ENCODE results near the gene SCN5A. TPM values are rescaled to one million over a fixed set of nuclear protein-coding genes. Genes with fewer than 3 reads are reported as not detected.

SCN5A gene
- total RNA-seq, 1 donor from 2014 or later, result not detected

DNA sequence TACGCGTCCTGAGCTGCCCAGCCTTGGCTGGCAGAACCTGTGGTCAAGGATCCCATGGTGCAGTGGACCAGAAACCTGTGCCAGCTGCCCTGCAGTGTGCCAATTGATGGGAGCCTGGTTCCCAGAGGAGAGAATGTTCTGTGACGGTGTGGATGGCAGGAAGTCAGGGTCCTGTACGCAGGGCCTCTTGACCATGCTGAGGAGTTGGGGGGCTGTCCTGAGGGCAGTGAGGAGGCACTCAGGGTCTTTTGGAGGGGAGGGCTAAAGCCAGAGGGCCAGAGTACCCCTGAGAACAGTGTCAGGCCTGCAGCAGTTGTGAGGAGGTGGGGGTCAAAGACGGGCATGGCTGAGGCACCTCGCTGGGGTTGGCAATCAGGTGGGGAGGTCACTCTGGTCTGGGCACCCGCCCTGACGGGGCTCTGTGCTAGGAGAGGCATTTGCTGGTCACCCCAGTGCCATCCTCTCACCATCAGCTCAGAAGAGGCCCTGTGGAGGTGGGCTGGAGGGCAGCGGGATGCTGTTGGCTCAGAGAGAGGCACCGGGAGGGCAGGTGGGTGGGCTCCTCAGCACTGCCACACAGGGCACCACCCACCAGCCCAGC is 61.0 kb downstream of the SCN5A start:
- TF ChIP-seq, protein P1, sequence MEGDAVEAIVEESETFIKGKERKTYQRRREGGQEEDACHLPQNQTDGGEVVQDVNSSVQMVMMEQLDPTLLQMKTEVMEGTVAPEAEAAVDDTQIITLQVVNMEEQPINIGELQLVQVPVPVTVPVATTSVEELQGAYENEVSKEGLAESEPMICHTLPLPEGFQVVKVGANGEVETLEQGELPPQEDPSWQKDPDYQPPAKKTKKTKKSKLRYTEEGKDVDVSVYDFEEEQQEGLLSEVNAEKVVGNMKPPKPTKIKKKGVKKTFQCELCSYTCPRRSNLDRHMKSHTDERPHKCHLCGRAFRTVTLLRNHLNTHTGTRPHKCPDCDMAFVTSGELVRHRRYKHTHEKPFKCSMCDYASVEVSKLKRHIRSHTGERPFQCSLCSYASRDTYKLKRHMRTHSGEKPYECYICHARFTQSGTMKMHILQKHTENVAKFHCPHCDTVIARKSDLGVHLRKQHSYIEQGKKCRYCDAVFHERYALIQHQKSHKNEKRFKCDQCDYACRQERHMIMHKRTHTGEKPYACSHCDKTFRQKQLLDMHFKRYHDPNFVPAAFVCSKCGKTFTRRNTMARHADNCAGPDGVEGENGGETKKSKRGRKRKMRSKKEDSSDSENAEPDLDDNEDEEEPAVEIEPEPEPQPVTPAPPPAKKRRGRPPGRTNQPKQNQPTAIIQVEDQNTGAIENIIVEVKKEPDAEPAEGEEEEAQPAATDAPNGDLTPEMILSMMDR (IDR thresholded peaks at IDR 0.05; ENCODE audit: insufficient read depth, low read length, severe bottlenecking), result no peak
- Histone ChIP-seq H3K27me3 (ENCODE audit: control insufficient read depth, insufficient read depth, low read length) (no peaks in the 10 kb centered on the region), H3K4me3 (ENCODE audit: low read depth, low read length) (no peak overlapping the region), H3K36me3 (ENCODE audit: control insufficient read depth, insufficient read depth, low read length) (no peaks in the 10 kb centered on the region)
- DNase-seq (ENCODE audit: low read depth), result no peak
- FAIRE-seq, result no peak

DNA sequence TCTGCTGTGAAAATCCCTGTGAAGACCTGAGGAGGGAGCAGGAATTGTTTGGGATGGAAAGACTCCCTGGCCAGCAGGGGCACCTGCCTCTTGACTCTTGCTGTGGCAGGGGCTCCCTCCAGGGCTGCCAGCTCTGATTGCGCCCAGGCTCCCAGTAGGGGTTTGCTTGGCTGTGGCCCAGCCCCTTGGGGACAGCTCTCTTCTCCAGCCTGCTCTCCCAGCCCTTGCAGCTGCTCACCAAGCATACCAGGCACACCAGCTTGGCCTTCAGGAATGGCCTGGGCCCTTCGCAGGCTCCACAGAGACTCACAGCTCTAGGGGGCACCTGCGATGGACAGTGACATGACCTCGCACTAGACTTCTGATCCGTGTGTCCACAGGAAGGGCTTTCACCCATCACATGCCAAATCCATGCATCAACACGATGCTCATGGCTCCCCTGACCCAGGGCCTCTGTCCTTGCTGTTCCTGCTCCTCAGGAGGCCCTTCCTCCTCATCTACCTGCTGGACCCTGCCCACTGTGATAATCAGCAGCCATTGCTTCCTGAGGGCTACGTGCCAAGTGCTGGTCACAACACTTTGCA is 61.8 kb downstream of the SCN5A start:
- no peaks in the 10 kb centered on the region for H3K36me3 ChIP-seq (ENCODE audit: control insufficient read depth, insufficient read depth, low read length)
- no peak for FAIRE-seq
- DNase-seq (ENCODE audit: low read depth), result no peak
- H3K4me3 ChIP-seq (ENCODE audit: low read depth, low read length), result no peak overlapping the region
- TF ChIP-seq, protein P1 (IDR thresholded peaks at IDR 0.05; ENCODE audit: insufficient read depth, low read length, severe bottlenecking), result no peak
- H3K27me3 ChIP-seq (ENCODE audit: control insufficient read depth, insufficient read depth, low read length), result no peaks in the 10 kb centered on the region

DNA sequence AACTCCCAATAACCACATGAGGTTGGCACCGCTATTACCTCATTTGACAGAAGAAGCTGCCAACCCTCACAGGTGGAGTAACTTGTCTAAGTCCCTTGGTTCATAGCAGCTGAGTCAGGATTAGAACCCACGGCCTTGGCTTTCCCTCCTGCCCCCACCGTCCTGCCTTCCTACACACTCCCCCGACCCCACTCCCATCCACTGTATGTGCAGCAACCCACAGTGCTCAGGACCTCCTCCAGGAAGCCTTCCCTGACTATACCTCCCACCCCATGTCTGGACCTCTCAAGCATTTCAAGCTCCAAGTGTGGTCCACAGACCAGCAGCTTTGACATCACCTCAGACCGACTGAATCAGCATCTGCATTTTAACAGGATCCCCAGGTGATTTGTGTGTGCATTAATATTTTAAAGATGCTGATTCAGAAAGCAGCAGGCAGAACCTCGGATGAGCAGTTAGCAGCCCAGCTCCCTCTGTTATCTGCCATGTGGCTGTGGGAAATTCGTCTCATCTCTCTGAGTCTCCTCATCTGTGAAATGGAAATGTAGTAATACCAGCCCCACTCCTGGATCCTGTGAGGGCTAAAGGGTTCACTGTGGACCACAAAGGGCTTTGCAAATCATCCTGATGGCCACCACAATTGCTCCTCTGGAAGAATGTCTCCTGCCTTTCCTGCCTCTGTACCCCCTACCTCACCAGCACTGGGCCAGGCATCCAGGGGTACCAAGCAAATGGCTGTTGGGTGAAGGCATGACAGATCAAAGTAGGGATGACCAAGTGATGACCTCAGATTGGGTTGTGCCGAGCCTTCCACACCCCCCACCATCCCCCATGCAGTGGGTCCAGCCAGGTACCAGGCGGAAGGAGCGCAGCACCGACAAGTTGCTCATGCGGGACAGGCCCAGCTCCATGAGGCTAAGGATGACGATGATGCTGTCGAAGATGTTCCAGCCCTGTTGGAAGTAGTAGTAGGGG is 62.7 kb downstream of the SCN5A start:
- DNase-seq (ENCODE audit: low read depth) (no peak), FAIRE-seq (no peak)
- no peak overlapping the region for H3K4me3 ChIP-seq (ENCODE audit: low read depth, low read length)
- TF ChIP-seq, protein P1 (IDR thresholded peaks at IDR 0.05; ENCODE audit: insufficient read depth, low read length, severe bottlenecking), result no peak
- H3K36me3 ChIP-seq (ENCODE audit: control insufficient read depth, insufficient read depth, low read length), result no peaks in the 10 kb centered on the region
- no peaks in the 10 kb centered on the region for H3K27me3 ChIP-seq (ENCODE audit: control insufficient read depth, insufficient read depth, low read length)

DNA sequence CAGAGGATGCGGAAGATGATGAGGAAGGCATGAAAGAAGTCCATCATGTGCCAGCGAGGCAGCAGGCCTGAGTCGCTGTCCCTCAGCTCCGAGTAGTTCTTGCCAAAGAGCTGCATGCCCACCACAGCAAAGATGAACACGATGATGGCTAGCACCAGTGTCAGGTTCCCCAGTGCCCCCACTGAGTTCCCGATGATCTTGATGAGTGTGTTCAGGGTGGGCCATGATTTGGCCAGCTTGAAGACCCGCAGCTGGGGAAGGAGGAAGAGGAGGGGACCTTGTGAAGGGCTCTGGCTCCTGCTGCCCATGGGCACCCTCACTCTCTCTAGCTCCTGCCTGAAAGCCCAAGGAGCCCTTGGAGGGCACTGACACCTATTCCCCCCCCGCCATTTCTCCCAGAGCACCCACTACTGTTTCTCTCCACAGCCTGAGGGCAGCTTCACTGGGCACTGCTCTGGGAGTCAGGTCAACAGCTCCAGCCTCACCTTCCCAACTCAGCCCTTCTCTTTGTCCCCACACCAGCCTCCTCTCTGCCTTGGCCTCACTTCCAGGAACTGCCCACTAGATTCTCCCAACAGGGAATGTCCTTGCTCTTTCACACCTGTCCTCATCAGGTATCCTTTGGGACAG is 63.6 kb downstream of the SCN5A start:
- TF ChIP-seq, protein P1 (IDR thresholded peaks at IDR 0.05; ENCODE audit: insufficient read depth, low read length, severe bottlenecking), result no peak
- no peak for DNase-seq (ENCODE audit: low read depth)
- peak; percentile 72 for FAIRE-seq
- Histone ChIP-seq H3K27me3 (ENCODE audit: control insufficient read depth, insufficient read depth, low read length) (no peaks in the 10 kb centered on the region), H3K36me3 (ENCODE audit: control insufficient read depth, insufficient read depth, low read length) (no peaks in the 10 kb centered on the region), H3K4me3 (ENCODE audit: low read depth, low read length) (no peak overlapping the region)

DNA sequence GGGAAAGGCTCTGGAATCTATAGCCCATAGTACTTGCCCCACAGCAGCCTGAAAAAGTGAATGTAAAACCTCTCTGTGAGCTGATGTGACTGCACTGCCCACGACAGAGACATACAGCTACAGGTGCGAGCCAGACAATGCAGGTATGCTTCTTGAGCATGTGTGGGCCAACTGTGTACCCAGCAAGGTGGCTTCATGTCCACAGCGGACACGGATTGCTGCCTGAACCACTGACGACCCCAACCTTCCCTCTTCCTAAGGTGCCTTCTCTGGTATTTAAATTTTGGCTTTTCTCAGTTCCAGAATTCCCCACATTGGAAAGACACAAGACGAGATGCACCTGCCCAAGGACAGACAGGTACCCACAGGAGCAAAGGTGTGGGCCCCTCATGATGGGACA is 65.8 kb downstream of the SCN5A start:
- no peak for DNase-seq (ENCODE audit: low read depth)
- Histone ChIP-seq H3K4me3 (ENCODE audit: low read depth, low read length) (no peak overlapping the region), H3K27me3 (ENCODE audit: control insufficient read depth, insufficient read depth, low read length) (no peaks in the 10 kb centered on the region), H3K36me3 (ENCODE audit: control insufficient read depth, insufficient read depth, low read length) (no peaks in the 10 kb centered on the region)
- TF ChIP-seq, protein P1 (IDR thresholded peaks at IDR 0.05; ENCODE audit: insufficient read depth, low read length, severe bottlenecking), result no peak
- FAIRE-seq, result no peak

Measured in bronchial epithelial cell (primary cell).